NOMO-1 treated with dmso at 0.1 percent for 144 hours (cell line): ENCODE measurements around the gene MZT2A.
"Not testable (repeated sequence)": the region's sequence is repeated elsewhere in the genome, so short reads cannot be mapped to it uniquely, and the experiment has no call there.

Experiments used
- DNase-seq: peaks from one replicate; lab custom pipeline; 2025; ENCODE audit not compliant: unreplicated experiment; lab: John Stamatoyannopoulos, UW

The MZT2A gene

GRCh38 chr2:131520526-131520925 is 28.3 kb upstream of the MZT2A start:
- DNase-seq = no peak

DNA sequence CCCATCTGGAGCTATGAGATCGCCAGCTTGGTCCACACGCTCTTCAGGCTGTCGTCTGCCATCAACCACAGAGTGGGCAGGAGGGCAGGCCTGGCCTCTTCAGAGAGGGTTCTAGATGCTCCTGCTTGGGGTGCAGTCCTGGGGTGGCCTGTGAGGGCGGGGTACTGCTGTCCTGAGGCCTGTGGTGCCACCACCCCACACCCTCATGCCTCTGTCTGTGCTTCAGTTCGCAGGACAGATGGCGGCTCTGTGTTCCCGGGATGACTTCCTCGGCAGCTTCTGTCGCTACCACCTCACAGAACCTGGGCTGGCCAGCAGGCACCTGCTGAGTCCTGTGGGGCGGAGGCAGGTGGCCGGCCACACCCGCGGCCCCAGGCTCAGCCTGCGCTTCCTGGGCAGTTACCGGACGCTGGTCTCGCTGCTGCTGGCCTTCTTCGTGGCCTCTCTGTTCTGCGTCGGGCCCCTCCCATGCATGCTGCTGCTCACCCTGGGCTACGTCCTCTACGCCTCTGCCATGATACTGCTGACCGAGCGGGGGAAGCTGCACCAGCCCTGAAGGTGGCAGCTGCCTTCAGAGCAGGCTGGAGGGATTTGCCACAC is 27.8 kb upstream of the MZT2A start:
- DNase-seq = not testable (repeated sequence)

- no peak for DNase-seq
Observed at GRCh38 chr2:131519466-131519865, 27.3 kb upstream of the MZT2A start.

GRCh38 chr2:131518531-131518930 is 26.3 kb upstream of the MZT2A start:
- DNase-seq = not testable (repeated sequence)

DNA sequence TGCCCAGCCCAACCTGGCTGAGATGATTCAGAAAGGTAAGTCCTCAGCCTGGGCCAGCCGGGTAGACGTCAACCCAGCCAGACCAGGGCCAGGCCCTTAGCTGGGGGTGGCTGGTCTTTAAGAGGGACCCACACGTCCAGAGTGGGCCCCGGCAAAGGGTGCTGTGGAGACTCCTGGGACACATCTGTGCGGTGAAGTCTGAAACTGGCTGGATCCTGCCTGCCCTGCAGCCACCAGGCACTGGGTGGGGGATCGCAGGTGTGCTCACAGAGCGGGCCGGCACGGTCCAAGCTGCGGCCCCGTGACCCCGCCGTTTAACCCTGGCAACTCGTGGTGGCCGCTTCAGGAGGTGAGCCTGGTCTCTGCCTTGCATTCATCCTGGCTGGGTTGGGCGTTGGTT is 25.7 kb upstream of the MZT2A start:
- DNase-seq = not testable (repeated sequence)

DNA sequence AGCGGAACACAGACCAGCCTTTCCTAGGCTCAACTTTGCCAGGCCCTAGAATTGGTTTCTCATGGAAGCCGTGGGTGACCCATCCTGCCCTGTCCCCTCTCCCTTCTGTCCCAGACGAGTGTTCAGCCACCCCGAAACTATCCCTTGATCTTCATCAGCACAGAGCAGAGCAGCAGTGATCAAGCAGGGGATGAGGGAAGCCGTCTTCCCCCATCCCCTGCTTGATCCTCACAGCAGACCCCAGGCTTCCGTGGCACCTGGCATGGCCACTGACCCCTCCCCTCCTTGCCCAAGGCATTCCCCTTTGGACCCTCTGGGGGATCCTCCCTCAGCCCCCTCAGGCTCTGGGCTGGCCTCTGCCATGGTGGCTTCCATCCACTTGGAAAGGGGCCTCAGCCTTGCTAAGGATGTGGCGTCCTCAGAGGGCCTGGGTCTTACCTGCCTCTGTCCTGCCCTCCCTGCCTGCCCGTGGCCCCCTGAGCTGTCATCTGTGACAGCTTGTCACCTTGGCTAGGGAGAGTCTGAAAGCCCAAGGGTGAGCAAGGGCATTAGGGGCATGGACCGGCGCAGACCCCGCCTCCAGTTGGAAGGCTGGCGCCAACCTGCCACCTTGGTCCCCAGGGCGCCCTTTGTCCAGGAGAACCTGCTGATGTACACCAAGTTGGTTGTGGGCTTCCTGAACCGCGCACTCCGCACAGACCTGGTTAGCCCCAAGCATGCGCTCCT is 25.1 kb upstream of the MZT2A start:
- no peak for DNase-seq

GRCh38 chr2:131516621-131517020 is 24.4 kb upstream of the MZT2A start:
- not testable (repeated sequence) for DNase-seq

- DNase-seq = no peak
Observed at GRCh38 chr2:131516011-131516410, 23.8 kb upstream of the MZT2A start.

- DNase-seq = not testable (repeated sequence)
Observed at GRCh38 chr2:131515235-131515634, 23.0 kb upstream of the MZT2A start.

DNA sequence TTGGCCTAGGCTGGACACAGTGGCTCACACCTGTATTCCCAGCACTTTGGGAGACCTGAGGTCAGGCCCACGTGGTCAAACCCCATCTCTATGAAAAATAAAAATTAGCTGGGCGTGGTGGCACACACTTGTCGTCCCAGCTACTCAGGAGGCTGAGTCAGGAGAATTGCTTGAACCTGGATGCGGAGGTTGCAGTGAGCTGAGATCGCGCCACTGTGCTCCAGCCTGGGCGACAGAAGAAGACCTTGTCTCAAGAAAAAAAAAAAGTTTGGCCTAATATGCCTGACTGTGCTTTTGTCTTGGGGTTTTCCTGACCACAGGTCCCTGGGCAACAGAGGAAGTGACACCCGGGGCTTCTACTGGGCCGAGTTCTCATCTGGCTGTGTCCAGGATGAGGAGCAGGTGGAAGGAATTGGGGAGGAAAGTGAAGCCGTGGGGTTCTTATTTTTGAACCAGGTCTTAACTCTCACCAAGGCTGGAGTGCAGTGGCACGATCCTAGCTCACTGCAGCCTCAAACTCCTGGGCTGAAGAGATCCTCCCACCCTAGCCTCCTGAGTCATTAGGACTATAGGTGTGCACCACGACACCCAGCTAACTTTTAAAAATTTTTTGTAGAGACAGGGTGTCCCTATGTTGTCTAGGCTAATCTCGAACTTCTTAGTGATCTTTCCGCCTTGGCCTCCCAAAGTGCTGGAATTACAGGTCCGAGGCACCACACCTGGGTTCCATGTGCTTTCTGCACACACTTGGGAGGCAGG is 22.4 kb upstream of the MZT2A start:
- not testable (repeated sequence) for DNase-seq

DNA sequence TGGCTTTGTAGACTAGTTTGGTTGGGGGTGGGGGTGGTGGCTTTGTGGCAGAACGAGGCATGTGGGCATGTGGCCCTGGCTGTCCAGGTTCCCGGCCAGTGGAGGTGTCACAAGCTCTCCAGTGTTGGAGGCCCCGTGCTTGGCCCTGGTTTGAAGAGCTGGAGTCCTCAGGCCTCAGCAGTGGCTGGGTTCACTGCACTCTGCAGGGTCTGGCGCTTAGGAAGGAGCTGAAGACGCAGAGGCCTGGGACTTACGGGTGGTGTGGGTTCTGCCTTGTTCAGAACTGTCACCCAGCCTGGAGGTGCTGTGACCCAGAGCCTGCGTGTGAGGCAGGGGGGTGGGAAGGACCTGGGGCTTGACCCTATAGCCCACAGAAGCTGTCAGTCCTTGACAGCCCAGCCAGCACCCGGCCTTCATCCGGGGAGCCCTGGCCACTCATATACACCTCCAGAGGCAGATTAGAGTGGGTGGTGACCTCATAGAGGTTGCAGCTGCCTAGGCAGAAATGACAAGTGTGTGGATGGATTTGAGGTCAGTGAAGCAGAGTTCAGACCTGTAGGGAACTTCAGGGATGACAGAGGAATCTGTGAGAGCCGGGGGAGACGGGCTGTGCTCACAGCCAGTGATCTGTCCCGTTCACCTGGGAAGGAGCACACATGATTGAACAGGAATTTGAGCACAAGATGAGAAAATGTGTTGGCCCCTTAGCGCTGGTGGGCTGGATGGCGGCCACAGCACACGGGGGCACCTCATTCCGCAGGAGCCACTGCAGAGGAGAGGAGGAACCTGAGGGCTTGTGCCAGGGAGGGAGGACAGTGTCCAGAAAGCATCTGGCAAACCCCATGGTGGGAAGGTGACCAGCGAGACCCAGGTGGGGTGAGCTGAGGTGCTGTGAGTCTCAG is 20.0 kb upstream of the MZT2A start:
- not testable (repeated sequence) for DNase-seq

DNA sequence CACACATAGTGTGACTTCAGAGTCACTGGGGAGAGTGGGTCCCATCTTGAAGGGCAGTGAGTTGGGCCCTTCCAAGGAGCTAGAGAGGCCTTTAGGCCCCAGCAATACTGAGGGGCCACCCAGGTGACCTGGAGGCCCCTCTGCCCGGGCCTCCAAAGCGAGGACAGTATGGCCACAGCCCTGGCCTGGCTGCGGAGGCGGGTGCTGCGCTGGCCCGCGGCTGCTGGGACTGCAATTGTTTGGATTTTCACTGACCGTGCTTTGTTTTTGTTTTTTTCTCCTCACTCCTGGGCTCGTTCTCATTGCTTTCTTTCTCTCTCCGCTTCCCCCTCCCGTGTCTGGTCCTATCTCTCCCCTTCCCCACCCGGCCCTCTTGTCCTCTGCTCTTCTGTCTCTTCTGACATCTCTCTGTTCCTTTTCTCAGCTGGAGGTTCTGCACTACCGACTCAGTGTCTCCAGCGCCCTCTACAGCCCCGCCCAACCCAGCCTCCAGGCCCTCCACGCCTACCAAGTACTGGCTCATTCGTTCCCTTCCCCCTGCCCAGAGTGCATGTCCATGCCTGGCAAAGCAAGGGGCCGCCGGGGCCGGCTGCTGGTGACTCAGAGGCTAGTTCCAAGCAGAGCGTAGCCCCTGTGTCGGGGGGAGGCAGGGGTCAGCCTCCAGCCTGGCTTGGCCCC is 19.2 kb upstream of the MZT2A start:
- DNase-seq = not testable (repeated sequence)

DNA sequence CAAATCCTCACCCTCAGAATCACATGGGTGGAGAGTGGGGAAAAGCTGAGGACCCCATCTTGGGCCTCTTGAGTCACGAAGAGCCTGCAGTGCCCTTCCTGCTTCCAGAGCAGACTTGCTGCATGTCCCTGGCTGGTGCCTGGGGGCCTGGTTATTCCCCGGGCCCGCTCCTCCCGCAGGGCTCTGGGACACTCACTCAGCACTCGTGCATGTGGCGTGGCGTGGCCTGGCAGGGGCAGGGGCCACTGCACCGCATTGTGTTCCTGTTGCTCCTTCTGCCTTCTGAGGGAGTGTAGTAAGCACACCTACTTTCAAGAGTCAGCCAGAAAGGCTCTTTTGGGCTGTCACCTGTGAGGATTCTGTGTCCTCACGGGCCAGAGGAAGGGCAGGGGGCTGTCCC is 17.4 kb upstream of the MZT2A start:
- DNase-seq = no peak

DNA sequence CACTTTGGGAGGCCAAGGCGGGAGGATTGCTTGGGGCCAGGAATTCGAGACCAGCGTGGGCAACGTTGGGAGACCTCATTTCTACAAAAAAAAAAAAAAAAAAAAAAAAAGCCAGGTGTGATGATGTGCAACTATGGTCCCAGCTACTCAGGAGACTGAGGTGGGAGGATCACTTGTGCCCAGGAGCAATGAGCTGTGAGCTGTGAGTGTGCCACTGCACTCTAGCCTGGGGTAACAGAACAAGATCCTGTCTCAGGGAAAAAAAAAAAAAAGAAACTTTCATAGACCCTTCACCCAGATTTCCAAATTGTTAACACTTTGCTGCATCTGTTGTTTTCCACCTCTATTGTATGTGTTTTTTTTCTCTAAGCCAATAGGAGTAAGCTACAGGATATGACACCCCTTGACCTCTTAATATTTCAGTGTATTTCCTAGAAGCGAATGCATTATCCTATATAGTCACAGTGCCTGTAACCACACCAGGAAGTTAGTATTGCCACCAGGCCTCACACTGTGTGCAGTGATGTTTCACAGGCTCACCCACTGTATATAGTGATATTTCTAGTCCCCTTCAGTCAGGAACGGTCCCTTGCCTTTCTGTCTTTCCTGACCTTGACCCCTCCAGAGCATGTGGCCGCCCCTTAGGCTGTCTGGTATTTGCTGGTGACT is 12.0 kb upstream of the MZT2A start:
- DNase-seq = not testable (repeated sequence)

- DNase-seq = not testable (repeated sequence)
Observed at GRCh38 chr2:131503587-131503986, 11.4 kb upstream of the MZT2A start.

GRCh38 chr2:131498321-131498973 is 6.2 kb upstream of the MZT2A start:
- not testable (repeated sequence) for DNase-seq

DNA sequence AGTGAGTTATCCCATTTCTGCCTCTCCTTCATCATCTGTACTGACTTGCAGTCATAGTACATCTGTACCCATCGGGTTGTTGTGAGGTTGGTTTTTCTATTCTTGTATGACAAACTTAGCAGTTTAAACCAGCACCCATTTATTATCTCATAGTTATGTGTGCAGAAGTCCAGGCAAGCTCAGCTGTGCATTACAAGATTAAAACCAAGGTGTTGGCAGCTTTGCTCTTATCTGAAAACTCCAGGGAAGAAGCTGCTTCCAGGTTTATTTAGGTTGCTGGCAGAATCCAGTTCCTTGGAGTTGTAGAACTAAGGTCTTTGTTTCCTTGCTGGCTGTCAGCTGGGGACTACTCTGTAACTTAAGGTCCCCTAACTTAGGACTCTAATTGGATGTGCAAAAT is 3.3 kb upstream of the MZT2A start:
- DNase-seq = not testable (repeated sequence)

- no peak for DNase-seq
Observed at GRCh38 chr2:131493199-131493968, 1.2 kb upstream of the MZT2A start.
